Upper lobe of left lung (tissue), 6 donors: ENCODE data around the gene DHFR. TPM values are rescaled to one million over a fixed set of nuclear protein-coding genes. Genes with fewer than 3 reads are reported as not detected.

Source experiments
- ATAC-seq, 2 donors: fragments of 200-7000 bp; cut with Tn5 transposase; one replicate each; pipeline ENCODE4 v1.9.1; 2022; ENCODE audit warnings: mild to moderate bottlenecking in 2 of 2, moderate library complexity in 2 of 2; ENCODE audit not compliant: low FRiP score in 2 of 2
- DNase-seq, 2 donors: peaks; one replicate each; pipeline ENCODE4 v3.0.0-alpha.2; 2019 to 2020
- H3K27ac ChIP-seq, 4 donors: fragments of 200-600 bp; sonication (generic); one replicate each; pipeline ENCODE4 v1.5.1; 2016 to 2019
- H3K27me3 ChIP-seq, 4 donors: fragments of 200-600 bp; sonication (generic); one replicate each; pipeline ENCODE4 v1.5.1; 2017 to 2019
- H3K36me3 ChIP-seq, 4 donors: fragments of 200-600 bp; sonication (generic); one replicate each; pipeline ENCODE4 v1.5.1; 2016 to 2019
- H3K4me1 ChIP-seq, 4 donors: fragments of 200-600 bp; sonication (generic); one replicate each; pipeline ENCODE4 v1.5.1; 2018 to 2019
- H3K4me3 ChIP-seq, 4 donors: fragments of 200-600 bp; sonication (generic); one replicate each; pipeline ENCODE4 v1.5.1; 2017 to 2019; ENCODE audit warnings: mild to moderate bottlenecking in 2 of 4, moderate library complexity in 1 of 4
- H3K9me3 ChIP-seq, 4 donors: fragments of 200-600 bp; sonication (generic); one replicate each; pipeline ENCODE4 v1.5.1; 2018 to 2019
- EP300 ChIP-seq, 4 donors: sonication (generic); formaldehyde crosslinking; IDR thresholded peaks; one replicate each; pipeline ENCODE4 v1.5.1; 2017; ENCODE audit warnings: antibody characterized with exemption in 4 of 4, control low read depth in 2 of 4
- POLR2A ChIP-seq, 4 donors: fragments of 450-650 bp; IDR thresholded peaks; one replicate each; pipeline ENCODE4 v1.5.1; 2016 to 2017; ENCODE audit warnings: antibody characterized with exemption in 4 of 4, mild to moderate bottlenecking in 2 of 4
- POLR2AphosphoS5 ChIP-seq, 2 donors: sonication (generic); formaldehyde crosslinking; IDR thresholded peaks; one replicate each; pipeline ENCODE4 v1.5.1; 2017; ENCODE audit warnings: antibody characterized with exemption in 2 of 2
- WGBS, 2 donors: methylation state at CpG; one replicate each; pipeline ENCODE4 v1.1.5; 2017 to 2018; 5-methylcytosine and 5-hydroxymethylcytosine counted together
- total RNA-seq, 6 donors: library from RNA; depleted of rRNA in 4 of 6; stranded (reverse); fragments of >200 nt in 4 of 6; gene quantifications; one replicate each; pipeline versions ENCODE4 v1.1.0 to v1.2.1, GENCODE V29; 2016 to 2021
- TF ChIP-seq, protein P1 (sequence below), 6 experiments: fragments of 450-650 bp in 4 of 6; fragments of 200-600 bp in 2 of 6; sonication (generic) in 2 of 6; IDR thresholded peaks; one replicate each; pipeline ENCODE4 v1.5.1; 2016 to 2019; ENCODE audit warnings: antibody characterized with exemption in 6 of 6
- donor health status: DM: no; HTN: no; CAD: no; lungs with moderate emphysema.
- donor health status: DM: no; HTN: yes; CAD: no; lungs with severe emphysema.

Gene DHFR
- total RNA-seq, 6 donors from 2014 or later, result 7.3 to 14.1 (median 9.8) TPM

- Histone ChIP-seq H3K9me3 (no peaks in the 10 kb centered on the region), H3K36me3 (peaks cover 0 to 16% (median 6%) of the 10 kb centered on the region in 4 donors), H3K27me3 (no peaks in the 10 kb centered on the region), H3K4me3 (no peak overlapping the region), H3K27ac (no peak overlapping the region), H3K4me1 (no peaks in the 10 kb centered on the region)
- WGBS, 2 donors, result 87 to 96% methylated on average over 3 of the region's 3 CpGs
- DNase-seq (no peak), ATAC-seq (no peak)
- TF ChIP-seq, protein P1, sequence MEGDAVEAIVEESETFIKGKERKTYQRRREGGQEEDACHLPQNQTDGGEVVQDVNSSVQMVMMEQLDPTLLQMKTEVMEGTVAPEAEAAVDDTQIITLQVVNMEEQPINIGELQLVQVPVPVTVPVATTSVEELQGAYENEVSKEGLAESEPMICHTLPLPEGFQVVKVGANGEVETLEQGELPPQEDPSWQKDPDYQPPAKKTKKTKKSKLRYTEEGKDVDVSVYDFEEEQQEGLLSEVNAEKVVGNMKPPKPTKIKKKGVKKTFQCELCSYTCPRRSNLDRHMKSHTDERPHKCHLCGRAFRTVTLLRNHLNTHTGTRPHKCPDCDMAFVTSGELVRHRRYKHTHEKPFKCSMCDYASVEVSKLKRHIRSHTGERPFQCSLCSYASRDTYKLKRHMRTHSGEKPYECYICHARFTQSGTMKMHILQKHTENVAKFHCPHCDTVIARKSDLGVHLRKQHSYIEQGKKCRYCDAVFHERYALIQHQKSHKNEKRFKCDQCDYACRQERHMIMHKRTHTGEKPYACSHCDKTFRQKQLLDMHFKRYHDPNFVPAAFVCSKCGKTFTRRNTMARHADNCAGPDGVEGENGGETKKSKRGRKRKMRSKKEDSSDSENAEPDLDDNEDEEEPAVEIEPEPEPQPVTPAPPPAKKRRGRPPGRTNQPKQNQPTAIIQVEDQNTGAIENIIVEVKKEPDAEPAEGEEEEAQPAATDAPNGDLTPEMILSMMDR (IDR thresholded peaks at IDR 0.05), result no peak
- TF ChIP-seq POLR2AphosphoS5 (IDR thresholded peaks at IDR 0.05) (no peak), POLR2A (IDR thresholded peaks at IDR 0.05) (no peak), EP300 (IDR thresholded peaks at IDR 0.05) (no peak)
Measured at GRCh38 chr5:80646926-80647325, 7.9 kb downstream of the DHFR start.

DNA sequence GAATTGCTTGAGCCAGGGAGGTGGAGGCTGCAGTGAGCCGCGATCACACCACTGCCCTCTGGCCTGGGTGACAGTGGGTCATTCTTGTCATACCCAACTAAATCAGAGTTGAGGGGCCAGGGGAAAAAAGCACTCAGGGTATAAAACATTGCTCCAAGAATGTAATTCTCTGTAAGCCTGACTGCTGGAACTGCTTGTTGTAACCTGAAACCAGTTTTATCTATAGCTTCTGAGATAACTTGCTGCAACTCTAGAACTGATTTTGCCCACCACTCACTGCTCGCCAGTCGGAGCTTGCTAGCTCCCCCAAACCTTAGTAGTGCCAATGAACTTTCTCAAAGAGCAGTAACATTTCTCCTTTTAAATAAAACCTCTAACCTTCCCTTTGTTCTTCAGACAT, 9.9 kb downstream of the DHFR start:
- 82 to 83% methylated on average over 4 of the region's 4 CpGs for WGBS, 2 donors
- no peak overlapping the region for H3K27ac ChIP-seq
- H3K36me3 ChIP-seq, result peaks cover 0 to 27% (median 12%) of the 10 kb centered on the region in 4 donors
- no peaks in the 10 kb centered on the region for H3K27me3 ChIP-seq
- no peaks in the 10 kb centered on the region for H3K4me1 ChIP-seq
- H3K9me3 ChIP-seq, result no peaks in the 10 kb centered on the region
- no peak for TF ChIP-seq POLR2A (IDR thresholded peaks at IDR 0.05)
- no peak for TF ChIP-seq EP300 (IDR thresholded peaks at IDR 0.05)
- TF ChIP-seq, protein P1 (IDR thresholded peaks at IDR 0.05), result no peak
- TF ChIP-seq POLR2AphosphoS5 (IDR thresholded peaks at IDR 0.05), result no peak
- no peak overlapping the region for H3K4me3 ChIP-seq
- DNase-seq, result no peak
- no peak for ATAC-seq

- ATAC-seq, result no peak
- H3K27me3 ChIP-seq, result no peaks in the 10 kb centered on the region
- no peak for DNase-seq
- H3K4me1 ChIP-seq, result no peaks in the 10 kb centered on the region
- no peaks in the 10 kb centered on the region for H3K9me3 ChIP-seq
- WGBS, 2 donors, result 87 to 91% methylated on average over 4 of the region's 4 CpGs
- H3K4me3 ChIP-seq, result no peak overlapping the region
- H3K27ac ChIP-seq, result no peak overlapping the region
- TF ChIP-seq, protein P1 (IDR thresholded peaks at IDR 0.05), result no peak
- TF ChIP-seq POLR2A (IDR thresholded peaks at IDR 0.05) (no peak), POLR2AphosphoS5 (IDR thresholded peaks at IDR 0.05) (no peak), EP300 (IDR thresholded peaks at IDR 0.05) (no peak)
- H3K36me3 ChIP-seq, result peaks cover 0 to 37% (median 7%) of the 10 kb centered on the region in 4 donors
Measured at GRCh38 chr5:80641353-80641752, 13.4 kb downstream of the DHFR start.

DNA sequence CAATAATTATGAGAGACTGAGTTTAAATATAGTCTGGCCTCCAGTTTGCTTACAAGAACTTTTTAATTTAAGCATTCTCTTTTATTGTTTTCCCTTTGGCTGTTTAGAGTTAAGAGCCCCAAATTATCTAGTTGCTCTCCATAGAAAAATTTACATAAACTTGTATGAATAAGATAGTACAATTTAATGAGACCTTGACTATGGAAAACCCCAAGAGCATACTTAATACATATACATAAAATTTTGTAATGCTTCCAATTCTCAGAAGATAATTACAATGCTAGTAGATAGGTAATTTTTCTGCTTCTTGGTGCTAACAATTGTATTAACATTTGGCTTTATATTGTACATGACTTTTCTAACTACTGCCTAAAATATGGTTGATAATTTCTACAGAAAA, 20.6 kb downstream of the DHFR start:
- DNase-seq, result no peak
- Histone ChIP-seq H3K27me3 (no peaks in the 10 kb centered on the region), H3K9me3 (no peaks in the 10 kb centered on the region), H3K27ac (no peak overlapping the region), H3K36me3 (peaks cover 0 to 27% (median 12%) of the 10 kb centered on the region in 4 donors), H3K4me1 (no peaks in the 10 kb centered on the region), H3K4me3 (no peak overlapping the region)
- TF ChIP-seq EP300 (IDR thresholded peaks at IDR 0.05) (no peak), POLR2A (IDR thresholded peaks at IDR 0.05) (no peak), POLR2AphosphoS5 (IDR thresholded peaks at IDR 0.05) (no peak)
- TF ChIP-seq, protein P1 (IDR thresholded peaks at IDR 0.05), result no peak
- no peak for ATAC-seq

DNA sequence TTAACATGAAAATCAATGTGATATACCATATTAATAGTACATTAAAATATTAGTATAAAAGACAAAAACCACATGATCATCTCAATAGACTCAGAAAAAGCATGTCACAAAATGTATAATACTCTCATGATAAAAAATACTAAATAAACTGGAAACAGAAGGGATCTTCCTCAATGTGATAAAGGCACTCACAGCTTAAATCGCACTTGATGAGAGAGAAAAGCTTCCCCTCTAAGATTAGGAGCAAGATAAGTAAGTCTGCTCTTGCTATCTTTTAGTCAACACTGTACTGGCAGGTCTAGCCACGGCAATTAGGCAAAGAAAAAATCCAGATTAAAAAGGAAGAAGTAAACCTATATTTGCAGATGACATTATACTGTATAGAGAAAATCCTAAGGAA, 22.1 kb downstream of the DHFR start:
- TF ChIP-seq EP300 (IDR thresholded peaks at IDR 0.05) (no peak), POLR2A (IDR thresholded peaks at IDR 0.05) (no peak), POLR2AphosphoS5 (IDR thresholded peaks at IDR 0.05) (no peak)
- TF ChIP-seq, protein P1 (IDR thresholded peaks at IDR 0.05), result no peak
- no peak for ATAC-seq
- Histone ChIP-seq H3K4me3 (no peak overlapping the region), H3K27me3 (no peaks in the 10 kb centered on the region), H3K9me3 (no peaks in the 10 kb centered on the region), H3K36me3 (peaks cover 0 to 27% (median 12%) of the 10 kb centered on the region in 4 donors), H3K4me1 (no peaks in the 10 kb centered on the region), H3K27ac (no peak overlapping the region)
- DNase-seq, result no peak
- WGBS, 2 donors, result 90 to 91% methylated on average over 2 of the region's 2 CpGs
